Esophagus squamous epithelium (tissue), 4 donors: ENCODE results near the gene NAPB.

Experiments used
- CTCF ChIP-seq, 6 experiments: fragments of 450-650 bp in 4 of 6; fragments of 200-600 bp in 2 of 6; sonication (generic) in 2 of 6; IDR thresholded peaks; one replicate each; pipeline ENCODE4 v1.5.1; 2016 to 2019; ENCODE audit warnings: antibody characterized with exemption in 6 of 6, mild to moderate bottlenecking in 4 of 6, moderate library complexity in 4 of 6
- POLR2A ChIP-seq, 4 donors: fragments of 450-650 bp; IDR thresholded peaks; one replicate each; pipeline ENCODE4 v1.6.1; 2017; ENCODE audit warnings: antibody characterized with exemption in 4 of 4, mild to moderate bottlenecking in 4 of 4, moderate library complexity in 3 of 4

- TF ChIP-seq CTCF (IDR thresholded peaks at IDR 0.05) (no peak), POLR2A (IDR thresholded peaks at IDR 0.05) (no peak)
Observed at GRCh38 chr20:23326774-23327173, 94.5 kb downstream of the NAPB start.
